ENCODE results near the gene SEMA3C.

Gene SEMA3C

GRCh38 chr7:80711531-80711930 lies 207.3 kb downstream of the SEMA3C start:
- DNase-seq (ENCODE audit: low read depth) = peak; percentile 33
- H3K4me3 ChIP-seq (ENCODE audit: low read length) = no peak overlapping the region
- no peak for TF ChIP-seq CTCF (IDR thresholded peaks at IDR 0.05; ENCODE audit: insufficient read depth, low read depth, low read length, missing control alignments)

- DNase-seq (ENCODE audit: low read depth) = no peak
- no peak overlapping the region for H3K4me3 ChIP-seq (ENCODE audit: low read length)
- TF ChIP-seq CTCF (IDR thresholded peaks at IDR 0.05; ENCODE audit: insufficient read depth, low read depth, low read length, missing control alignments) = no peak
These were observed 210.7 kb downstream of the SEMA3C start for GRCh38 chr7:80708123-80708522.

- H3K4me3 ChIP-seq (ENCODE audit: low read length) = no peak overlapping the region
- no peak for DNase-seq (ENCODE audit: low read depth)
- TF ChIP-seq CTCF (IDR thresholded peaks at IDR 0.05; ENCODE audit: insufficient read depth, low read depth, low read length, missing control alignments) = no peak
These were observed 211.5 kb downstream of the SEMA3C start for GRCh38 chr7:80707318-80707717.

- no peak for TF ChIP-seq CTCF (IDR thresholded peaks at IDR 0.05; ENCODE audit: insufficient read depth, low read depth, low read length, missing control alignments)
- no peak for DNase-seq (ENCODE audit: low read depth)
- H3K4me3 ChIP-seq (ENCODE audit: low read length) = no peak overlapping the region
These were observed 213.6 kb downstream of the SEMA3C start for GRCh38 chr7:80705130-80705781.

GRCh38 chr7:80703272-80703671 lies 215.6 kb downstream of the SEMA3C start:
- H3K4me3 ChIP-seq (ENCODE audit: low read length) = no peak overlapping the region
- DNase-seq (ENCODE audit: low read depth) = no peak
- TF ChIP-seq CTCF (IDR thresholded peaks at IDR 0.05; ENCODE audit: insufficient read depth, low read depth, low read length, missing control alignments) = no peak

- H3K4me3 ChIP-seq (ENCODE audit: low read length) = no peak overlapping the region
- DNase-seq (ENCODE audit: low read depth) = no peak
- no peak for TF ChIP-seq CTCF (IDR thresholded peaks at IDR 0.05; ENCODE audit: insufficient read depth, low read depth, low read length, missing control alignments)
These were observed 219.1 kb downstream of the SEMA3C start for GRCh38 chr7:80699721-80700256.
